K562 (cell line): ENCODE measurements around the gene ITGB2. TPM values are rescaled to one million over a fixed set of nuclear protein-coding genes. Genes with fewer than 3 reads are reported as not detected.
A peak's percentile ranks its signal among the peaks of the same experiment; 100 is the strongest.

ENCODE experiments used
- ATAC-seq: fragments of 200-7000 bp; cut with Tn5 transposase; 3 replicates; pipeline ENCODE4 v1.9.1; 2020; ENCODE audit warnings: moderate library complexity
- BruUV-seq: library from RNA; stranded (reverse); fragments of 400-500 nt; replicated peaks from 2 replicates; lab custom pipeline; 2021; lab: Mats Ljungman, UMichigan
- CTCF ChIA-PET: fragments of 300-600 bp; formaldehyde crosslinking; extraction: SDS; loops from one replicate; lab custom pipeline; 2021; ENCODE audit warnings: low intra/inter-chr PET ratio; lab: Yijun Ruan, JAX
- POLR2A ChIA-PET: fragments of 300-600, 350-650 bp; sonication (Branson Sonifier 250); formaldehyde crosslinking; extraction: SDS; loops from one replicate; lab custom pipeline; 2021; ENCODE audit warnings: antibody characterized with exemption, inconsistent platforms; lab: Yijun Ruan, JAX
- DNase-seq, 4 experiments: peaks; one replicate each; pipeline versions ENCODE4 v3.0.0 to v3.0.0-alpha.2; 2011 to 2018; ENCODE audit warnings: low spot score in 3 of 4, mixed read lengths in 3 of 4; ENCODE audit errors: extremely low read depth in 1 of 4
- FAIRE-seq: peaks from 2 replicates; lab custom pipeline; 2011; peaks lifted over from hg19 to GRCh38; lab: Jason Lieb, UNC
- H2AFZ ChIP-seq: 2 replicates; pipeline ENCODE4 v1.6.0; 2011; ENCODE audit warnings: low read depth, low read length, control low read depth, inconsistent platforms
- H3K27ac ChIP-seq: fragments of 200-600 bp; 3 replicates; pipeline ENCODE4 v1.8.0; 2011; ENCODE audit warnings: low read depth, mild to moderate bottlenecking, control low read depth, inconsistent platforms, low read length, moderate library complexity, mixed read lengths; ENCODE audit errors: extremely low read depth
- H3K27me3 ChIP-seq, 2 experiments: fragments of 300-600 bp in 1 of 2; 2 replicates in 1 of 2; 3 replicates in 1 of 2; pipeline versions ENCODE4 v1.6.0 to v1.8.0; 2011; ENCODE audit warnings: inconsistent platforms in 2 of 2, low read length in 2 of 2, mild to moderate bottlenecking in 1 of 2, mixed read lengths in 1 of 2, moderate library complexity in 1 of 2; ENCODE audit not compliant: control insufficient read depth in 2 of 2, insufficient read depth in 2 of 2
- H3K36me3 ChIP-seq: fragments of 300-600 bp; 3 replicates; pipeline ENCODE4 v1.8.0; 2011; ENCODE audit warnings: mild to moderate bottlenecking, low read length, inconsistent platforms; ENCODE audit not compliant: control insufficient read depth, insufficient read depth
- H3K4me1 ChIP-seq, 2 experiments: fragments of 200-600 bp in 1 of 2; replicated peaks in 1 of 2; 2 replicates in 1 of 2; 3 replicates in 1 of 2; pipeline versions ENCODE4 v1.5.1 to v1.8.0; 2011; ENCODE audit warnings: inconsistent platforms in 2 of 2, low read length in 2 of 2, mild to moderate bottlenecking in 1 of 2, mixed read lengths in 1 of 2, moderate library complexity in 1 of 2; ENCODE audit not compliant: control insufficient read depth in 2 of 2, insufficient read depth in 2 of 2
- H3K4me2 ChIP-seq: 2 replicates; pipeline ENCODE4 v1.6.1; 2011; ENCODE audit warnings: low read length, control low read depth, inconsistent platforms, mixed read lengths; ENCODE audit not compliant: insufficient read depth
- H3K4me3 ChIP-seq: fragments of 200-600 bp; sonication (generic), shearing (Covaris generic); 2 replicates; pipeline ENCODE4 v1.5.1; 2016; ENCODE audit warnings: control low read depth, inconsistent platforms
- H3K79me2 ChIP-seq: fragments of 200-600 bp; 3 replicates; pipeline ENCODE4 v1.8.0; 2011; ENCODE audit warnings: low read length, inconsistent platforms; ENCODE audit not compliant: control insufficient read depth, insufficient read depth
- H3K9ac ChIP-seq, 2 experiments: 2 replicates each; pipeline versions ENCODE4 v1.6.0 to v1.6.1; 2011; ENCODE audit warnings: low read depth in 2 of 2, low read length in 2 of 2, control low read depth in 1 of 2, inconsistent platforms in 1 of 2, mild to moderate bottlenecking in 1 of 2, mixed read lengths in 1 of 2; ENCODE audit not compliant: insufficient read depth in 1 of 2
- H3K9me1 ChIP-seq: one replicate; pipeline ENCODE4 v1.6.0; 2011; ENCODE audit warnings: inconsistent platforms, mild to moderate bottlenecking, low read length, moderate library complexity; ENCODE audit not compliant: control insufficient read depth, insufficient read depth
- H3K9me3 ChIP-seq: replicated peaks from 2 replicates; pipeline ENCODE4 v1.5.1; 2011; ENCODE audit warnings: low read depth, low read length, inconsistent platforms; ENCODE audit not compliant: control insufficient read depth, insufficient read depth
- H4K20me1 ChIP-seq: replicated peaks from 2 replicates; pipeline ENCODE4 v1.6.1; 2011; ENCODE audit warnings: low read length, inconsistent platforms, mixed read lengths; ENCODE audit not compliant: control insufficient read depth, insufficient read depth
- POLR2G ChIP-seq: fragments of 200-400 bp; formaldehyde crosslinking; IDR thresholded peaks from 2 replicates; pipeline ENCODE4 v1.6.1; 2017; ENCODE audit warnings: low read depth, mild to moderate bottlenecking, antibody characterized with exemption, low read length, moderate library complexity
- ZEB2 ChIP-seq: fragments of 450-650 bp; IDR thresholded peaks from 2 replicates; pipeline ENCODE4 v1.6.1; 2016
- ZHX1 ChIP-seq: fragments of 150-350 bp; conservative IDR thresholded peaks from 2 replicates; pipeline ENCODE4 v1.6.1; 2014; ENCODE audit warnings: low read length
- WGBS: fragments of 100-300 bp; shearing (Covaris generic); methylation state at CpG from one replicate; pipeline ENCODE4 v1.1.6; 2016; ENCODE audit warnings: low coverage, mixed read lengths; ENCODE audit not compliant: insufficient coverage; ENCODE audit errors: missing lambda C conversion rate; 5-methylcytosine and 5-hydroxymethylcytosine counted together
- in situ Hi-C: fragments of 300-500 bp; cut with MboI; formaldehyde crosslinking; loops from 4 replicates; pipeline ENCODE4 v1.15.0; 2018; ENCODE audit warnings: inconsistent platforms, mixed read lengths
- intact Hi-C: fragments of 100-400 bp; cut with micrococcal nuclease; formaldehyde crosslinking; loops from 2 replicates; pipeline ENCODE4 v1.14.2; 2022
- polyA plus RNA-seq, 8 experiments: library from polyadenylated mRNA; depleted of rRNA in 4 of 8; stranded (reverse) in 5 of 8; unstranded in 3 of 8; fragments of >200 nt; fragmentation: Nextera tagmentation in 2 of 8; fragmentation: Illumina TruSeq in 1 of 8; extraction: Ambion mirVana in 2 of 8; extraction: Trizol in 1 of 8; gene quantifications; 2 replicates each; pipeline versions ENCODE4 v1.2.1 to v1.2.3, GENCODE V29; 2011 to 2014; ENCODE audit warnings: inconsistent platforms in 1 of 8, missing spikeins in 1 of 8
- total RNA-seq, 7 experiments: library from RNA; depleted of rRNA in 6 of 7; stranded (reverse); fragments of >200 nt in 6 of 7; fragmentation: Illumina TruSeq in 2 of 7; extraction: Trizol in 2 of 7; gene quantifications; 2 replicates each; pipeline versions ENCODE4 v1.2.1 to v1.2.3, GENCODE V29; 2011 to 2021; ENCODE audit warnings: low replicate concordance in 1 of 7

The ITGB2 gene
- total and polyA plus RNA-seq, 9 of the 15 experiments (the other 6 are each of a cell fraction or from before 2014, with no cell fraction given), result 0.07 to 1.3 (median 0.51) TPM; not detected in 2

DNA sequence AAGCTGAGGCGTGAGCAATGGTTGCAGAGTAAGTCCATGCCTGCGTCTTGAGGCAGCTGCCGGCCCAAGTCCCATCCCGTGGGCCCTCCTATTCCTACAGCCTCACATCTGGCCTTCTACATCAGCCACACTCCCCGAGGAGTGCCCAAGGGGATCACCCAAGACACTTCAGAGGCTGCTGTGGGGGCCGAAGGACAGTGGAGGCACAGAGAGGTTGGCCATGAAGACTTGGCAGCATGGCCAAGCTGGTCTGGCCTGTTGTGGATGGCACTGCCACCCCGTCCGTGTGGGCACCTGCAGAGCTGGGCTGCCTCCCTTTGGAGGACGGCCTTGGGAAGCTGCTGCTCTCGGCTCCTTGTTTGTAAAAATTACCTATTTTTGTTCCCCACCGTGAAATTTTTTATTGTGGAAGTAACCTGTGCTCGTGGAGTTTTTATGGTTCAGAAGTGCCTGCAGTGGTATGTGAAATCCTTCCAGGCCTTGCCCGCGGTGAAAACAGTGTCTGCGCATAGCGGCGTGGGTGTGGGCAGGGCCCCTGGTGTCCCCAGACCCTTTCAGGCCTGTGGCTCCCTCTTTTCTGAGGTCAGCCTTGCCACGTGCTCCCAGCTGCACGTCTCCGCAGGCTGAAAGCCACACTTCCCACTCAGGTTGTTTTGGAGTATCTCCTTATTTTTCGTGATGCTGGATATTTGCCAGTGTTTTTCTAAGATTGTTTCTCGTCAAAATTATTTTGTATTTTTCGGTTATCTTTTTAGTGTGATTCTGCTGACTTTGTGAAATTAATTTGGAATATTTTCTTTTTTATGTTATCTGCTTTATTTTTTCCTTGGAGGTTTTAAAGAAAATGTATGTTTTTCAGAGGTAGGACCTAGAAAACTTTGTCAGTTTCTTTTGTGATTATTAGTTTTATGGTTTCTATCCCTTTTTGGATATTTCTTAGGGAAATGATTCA is 39.7 kb upstream of the ITGB2 start (continued):
- no peak for TF ChIP-seq ZHX1

DNA sequence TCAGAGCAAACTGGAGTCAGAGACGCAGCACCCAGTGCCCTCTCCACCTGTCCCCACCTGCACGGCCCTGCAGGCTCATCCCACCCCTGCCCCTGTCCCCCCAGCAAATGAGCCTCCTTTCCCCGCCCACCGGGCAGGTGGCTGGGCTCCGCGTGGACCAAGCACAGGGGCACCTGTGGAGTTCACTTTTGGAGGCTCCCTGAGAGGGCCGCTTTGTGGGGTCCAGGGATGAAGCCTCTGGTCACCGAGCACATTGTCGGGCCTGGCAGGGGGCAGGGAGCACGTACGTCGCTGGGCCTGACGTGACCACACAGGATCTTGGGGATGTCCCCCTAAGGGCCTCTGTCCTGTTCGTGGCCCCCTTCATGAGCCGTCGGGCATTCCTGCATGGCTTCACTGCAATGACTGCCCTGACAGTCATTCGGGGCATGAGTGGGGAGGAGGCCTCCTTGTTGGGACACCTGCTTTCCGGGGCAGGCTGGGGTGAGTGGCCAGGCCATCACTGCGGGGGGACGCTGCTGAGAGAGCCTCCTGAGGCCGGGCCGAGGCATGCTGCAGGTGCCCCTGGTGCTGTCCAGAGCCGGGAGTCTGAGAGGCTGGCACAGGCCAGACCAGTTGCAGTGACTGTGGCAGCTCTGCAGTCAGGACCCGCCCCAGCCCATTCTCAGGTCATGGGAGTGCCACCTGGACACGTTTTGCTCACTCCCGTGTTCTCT is 38.8 kb upstream of the ITGB2 start:
- ChIA-PET CTCF (no interaction called here), POLR2A (interaction anchor here (0.6 to 1.0 kb wide), 3 partner anchors 10 to 30 kb away, joined by 3 read pairs; no protein-coding TSS in a partner anchor)
- WGBS, result 94% methylated on average over 23 of the region's 26 CpGs
- intact Hi-C loops, result no loop called here
- Histone ChIP-seq H3K4me3 (no peak overlapping the region), H3K79me2 (peaks cover 53% of the 10 kb centered on the region), H3K9ac (no peak overlapping the region), H3K27ac (no peak overlapping the region), H2AFZ (no peak overlapping the region), H3K4me1 (peaks cover 0 to 22% of the 10 kb centered on the region in 2 experiments; a peak in 1 of 5 replicates), H3K36me3 (peaks cover 91% of the 10 kb centered on the region), H3K27me3 (no peaks in the 10 kb centered on the region), H3K9me1 (no peaks in the 10 kb centered on the region), H4K20me1 (peaks cover 13% of the 10 kb centered on the region), H3K4me2 (no peak overlapping the region), H3K9me3 (no peaks in the 10 kb centered on the region)
- DNase-seq, result no peak
- no peak for ATAC-seq
- BruUV-seq, result no TSS peak
- FAIRE-seq, result no peak
- peak; percentile 24; the same call in 1 of the 2 replicates for TF ChIP-seq POLR2G
- no peak for TF ChIP-seq ZEB2
- in situ Hi-C loops, result loop anchor here (10.0 to 25.0 kb wide), 2 partner anchors 485 to 878 kb away; no protein-coding TSS in a partner anchor
